ENCODE results near the gene ARHGEF9. TPM values are rescaled to one million over a fixed set of nuclear protein-coding genes. Genes with fewer than 3 reads are reported as not detected.

Gene ARHGEF9
- total RNA-seq, 1 donor from 2014 or later = 7.4 TPM

- no peak overlapping the region for H3K4me3 ChIP-seq (ENCODE audit: low read depth, low read length)
- DNase-seq (ENCODE audit: low read depth) (no peak), FAIRE-seq (no peak)
- no peak for TF ChIP-seq CTCF (IDR thresholded peaks at IDR 0.05; ENCODE audit: insufficient read depth, low read length, severe bottlenecking)
- H3K27me3 ChIP-seq (ENCODE audit: control insufficient read depth, insufficient read depth, low read length) = no peaks in the 10 kb centered on the region
- no peaks in the 10 kb centered on the region for H3K36me3 ChIP-seq (ENCODE audit: control insufficient read depth, insufficient read depth, low read length)
Measured at GRCh38 chrX:63675716-63676115, 109.3 kb downstream of the ARHGEF9 start.

DNA sequence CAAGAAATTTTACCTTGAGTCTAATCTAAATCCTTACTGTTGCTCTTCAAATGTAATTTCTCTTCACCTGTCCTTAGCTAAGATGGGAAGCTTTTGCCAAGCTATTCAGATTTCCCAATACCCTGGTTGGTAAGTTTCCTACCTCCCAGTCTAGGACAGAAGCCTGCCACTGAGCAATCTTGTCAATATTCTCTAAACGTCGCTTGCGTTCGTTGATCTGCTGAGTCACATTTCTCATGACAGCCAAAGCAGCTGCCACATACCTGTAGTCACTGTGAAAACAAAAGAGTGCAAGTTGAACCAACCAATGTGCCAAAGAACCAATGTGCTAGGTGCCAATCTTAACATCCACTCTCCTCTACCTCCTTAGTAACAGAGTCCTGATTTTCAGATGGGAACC lies 111.1 kb downstream of the ARHGEF9 start:
- no peaks in the 10 kb centered on the region for H3K27me3 ChIP-seq (ENCODE audit: control insufficient read depth, insufficient read depth, low read length)
- no peak for TF ChIP-seq CTCF (IDR thresholded peaks at IDR 0.05; ENCODE audit: insufficient read depth, low read length, severe bottlenecking)
- FAIRE-seq (no peak), DNase-seq (ENCODE audit: low read depth) (no peak)
- H3K36me3 ChIP-seq (ENCODE audit: control insufficient read depth, insufficient read depth, low read length) = no peaks in the 10 kb centered on the region
- no peak overlapping the region for H3K4me3 ChIP-seq (ENCODE audit: low read depth, low read length)

DNA sequence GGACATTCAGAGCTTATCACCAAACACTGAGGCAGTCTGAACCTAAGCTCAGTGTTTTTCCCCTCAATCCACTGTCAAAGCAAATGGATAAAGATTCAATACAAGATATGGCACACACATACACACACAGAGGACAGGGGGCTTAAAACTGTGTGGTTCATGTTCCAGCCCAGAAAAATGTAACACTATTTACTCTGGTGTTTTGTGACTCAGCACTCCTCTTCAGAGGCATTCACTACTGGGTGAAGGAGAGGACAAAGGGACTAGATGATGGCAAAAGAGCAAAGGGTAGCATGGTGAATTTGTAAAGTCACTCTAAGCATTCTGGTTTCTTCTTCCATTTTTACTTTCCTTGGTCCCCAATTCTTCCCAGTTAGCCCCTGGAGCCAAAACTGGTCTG lies 120.3 kb downstream of the ARHGEF9 start:
- Histone ChIP-seq H3K27me3 (ENCODE audit: control insufficient read depth, insufficient read depth, low read length) (no peaks in the 10 kb centered on the region), H3K4me3 (ENCODE audit: low read depth, low read length) (no peak overlapping the region), H3K36me3 (ENCODE audit: control insufficient read depth, insufficient read depth, low read length) (no peaks in the 10 kb centered on the region)
- no peak for DNase-seq (ENCODE audit: low read depth)
- FAIRE-seq = no peak
- TF ChIP-seq CTCF (IDR thresholded peaks at IDR 0.05; ENCODE audit: insufficient read depth, low read length, severe bottlenecking) = no peak

DNA sequence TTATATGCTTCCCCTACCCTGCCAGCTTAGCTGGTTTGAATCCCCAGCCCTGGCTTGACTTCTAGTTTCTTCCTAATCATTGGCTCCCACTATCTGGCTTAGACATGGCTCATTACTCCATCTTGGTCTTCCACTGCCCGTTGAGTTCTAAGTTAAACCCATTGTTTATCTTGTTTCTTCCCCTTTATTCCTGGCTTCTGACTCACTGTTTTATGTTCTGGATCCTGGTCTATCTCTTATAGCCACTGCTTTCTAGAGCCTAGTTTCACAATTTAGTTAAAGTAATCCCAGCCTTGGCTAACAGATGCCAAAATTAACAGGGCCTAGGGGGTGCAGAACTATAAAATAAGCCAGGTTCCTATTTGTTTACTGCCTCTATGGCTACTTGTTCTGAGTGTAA lies 120.9 kb downstream of the ARHGEF9 start:
- FAIRE-seq (no peak), DNase-seq (ENCODE audit: low read depth) (no peak)
- Histone ChIP-seq H3K27me3 (ENCODE audit: control insufficient read depth, insufficient read depth, low read length) (no peaks in the 10 kb centered on the region), H3K4me3 (ENCODE audit: low read depth, low read length) (no peak overlapping the region), H3K36me3 (ENCODE audit: control insufficient read depth, insufficient read depth, low read length) (no peaks in the 10 kb centered on the region)
- no peak for TF ChIP-seq CTCF (IDR thresholded peaks at IDR 0.05; ENCODE audit: insufficient read depth, low read length, severe bottlenecking)

- DNase-seq (ENCODE audit: low read depth) = no peak
- no peaks in the 10 kb centered on the region for H3K36me3 ChIP-seq (ENCODE audit: control insufficient read depth, insufficient read depth, low read length)
- no peak for FAIRE-seq
- no peak for TF ChIP-seq CTCF (IDR thresholded peaks at IDR 0.05; ENCODE audit: insufficient read depth, low read length, severe bottlenecking)
- no peaks in the 10 kb centered on the region for H3K27me3 ChIP-seq (ENCODE audit: control insufficient read depth, insufficient read depth, low read length)
- H3K4me3 ChIP-seq (ENCODE audit: low read depth, low read length) = no peak overlapping the region
Measured at GRCh38 chrX:63661676-63662075, 123.3 kb downstream of the ARHGEF9 start.

- no peak for FAIRE-seq
- TF ChIP-seq CTCF (IDR thresholded peaks at IDR 0.05; ENCODE audit: insufficient read depth, low read length, severe bottlenecking) = no peak
Measured at GRCh38 chrX:63658920-63659319, 126.1 kb downstream of the ARHGEF9 start.

More at GRCh38 chrX:63658920-63659319, 126.1 kb downstream of the ARHGEF9 start:
- H3K4me3 ChIP-seq (ENCODE audit: low read depth, low read length) = no peak overlapping the region
- no peaks in the 10 kb centered on the region for H3K36me3 ChIP-seq (ENCODE audit: control insufficient read depth, insufficient read depth, low read length)
- H3K27me3 ChIP-seq (ENCODE audit: control insufficient read depth, insufficient read depth, low read length) = no peaks in the 10 kb centered on the region
- no peak for DNase-seq (ENCODE audit: low read depth)
